H9 (cell line): ENCODE data around the gene RAB11FIP5. TPM values are rescaled to one million over a fixed set of nuclear protein-coding genes. Genes with fewer than 3 reads are reported as not detected.

Experiments
- DNase-seq: peaks from one replicate; pipeline ENCODE4 v3.0.0-alpha.2; 2017
- H2AFZ ChIP-seq: one replicate; pipeline ENCODE4 v1.6.1; 2013; ENCODE audit warnings: mild to moderate bottlenecking, low read length, control low read depth, moderate library complexity
- H2AK5ac ChIP-seq: 2 replicates; pipeline ENCODE4 v1.6.1; 2013; ENCODE audit warnings: low read length, control low read depth, mixed read lengths; ENCODE audit not compliant: insufficient read length
- H2BK120ac ChIP-seq: one replicate; pipeline ENCODE4 v1.6.1; 2013; ENCODE audit warnings: low read depth, mild to moderate bottlenecking, low read length, control low read depth, inconsistent platforms; ENCODE audit not compliant: poor library complexity, severe bottlenecking
- H2BK12ac ChIP-seq: 2 replicates; pipeline ENCODE4 v1.6.1; 2013; ENCODE audit warnings: low read length, control low read depth, mixed read lengths, low read depth; ENCODE audit not compliant: insufficient read length
- H2BK15ac ChIP-seq: 2 replicates; pipeline ENCODE4 v1.6.1; 2013; ENCODE audit warnings: low read depth, low read length, control low read depth
- H2BK20ac ChIP-seq: one replicate; pipeline ENCODE4 v1.6.1; 2013; ENCODE audit warnings: low read depth, mild to moderate bottlenecking, low read length, control low read depth, inconsistent platforms; ENCODE audit not compliant: poor library complexity, severe bottlenecking
- H2BK5ac ChIP-seq: 2 replicates; pipeline ENCODE4 v1.6.1; 2013; ENCODE audit warnings: low read length, control low read depth, mixed read lengths; ENCODE audit not compliant: insufficient read length
- H3K14ac ChIP-seq: 2 replicates; pipeline ENCODE4 v1.6.1; 2013; ENCODE audit warnings: low read length, control low read depth; ENCODE audit not compliant: insufficient read depth
- H3K18ac ChIP-seq: 2 replicates; pipeline ENCODE4 v1.6.1; 2013; ENCODE audit warnings: low read depth, mild to moderate bottlenecking, mixed read lengths, low read length, control low read depth; ENCODE audit not compliant: insufficient read length
- H3K23ac ChIP-seq: 2 replicates; pipeline ENCODE4 v1.6.1; 2013; ENCODE audit warnings: low read length, control low read depth, mixed read lengths, low read depth; ENCODE audit not compliant: insufficient read length
- H3K23me2 ChIP-seq: 2 replicates; pipeline ENCODE4 v1.6.1; 2013; ENCODE audit warnings: low read depth, mild to moderate bottlenecking, mixed read lengths, low read length, control low read depth; ENCODE audit not compliant: insufficient read length, poor library complexity, severe bottlenecking
- H3K27ac ChIP-seq: 2 replicates; pipeline ENCODE4 v1.5.1; 2013; ENCODE audit warnings: low read length, control low read depth, mixed read lengths, low read depth; ENCODE audit not compliant: insufficient read length
- H3K27me3 ChIP-seq: 2 replicates; pipeline ENCODE4 v1.6.1; 2013; ENCODE audit warnings: low read length, control low read depth, inconsistent platforms; ENCODE audit not compliant: insufficient read depth
- H3K4ac ChIP-seq: 2 replicates; pipeline ENCODE4 v1.6.1; 2013; ENCODE audit warnings: low read depth, mild to moderate bottlenecking, control low read depth, inconsistent platforms, low read length, moderate library complexity
- H3K4me1 ChIP-seq: 2 replicates; pipeline ENCODE4 v1.6.1; 2013; ENCODE audit warnings: low read length, control low read depth, inconsistent platforms; ENCODE audit not compliant: insufficient read depth
- H3K4me2 ChIP-seq: 2 replicates; pipeline ENCODE4 v1.6.1; 2013; ENCODE audit warnings: low read length, control low read depth, mixed read lengths; ENCODE audit not compliant: insufficient read length, insufficient read depth
- H3K56ac ChIP-seq: 2 replicates; pipeline ENCODE4 v1.6.1; 2013; ENCODE audit warnings: low read depth, mild to moderate bottlenecking, mixed read lengths, low read length, control low read depth; ENCODE audit not compliant: insufficient read length
- H3K79me1 ChIP-seq: 2 replicates; pipeline ENCODE4 v1.6.1; 2013; ENCODE audit warnings: low read depth, mild to moderate bottlenecking, moderate library complexity, low read length, control low read depth, inconsistent platforms; ENCODE audit not compliant: insufficient read depth, poor library complexity, severe bottlenecking
- H3K79me2 ChIP-seq: 2 replicates; pipeline ENCODE4 v1.6.1; 2013; ENCODE audit warnings: low read length, control low read depth, inconsistent platforms; ENCODE audit not compliant: insufficient read depth
- H3K9ac ChIP-seq: 2 replicates; pipeline ENCODE4 v1.6.1; 2013; ENCODE audit warnings: low read length, control low read depth, mixed read lengths; ENCODE audit not compliant: insufficient read length; ENCODE audit errors: extremely low read depth
- H3K9me3 ChIP-seq: one replicate; pipeline ENCODE4 v1.6.1; 2013; ENCODE audit warnings: low read depth, low read length, inconsistent platforms; ENCODE audit not compliant: control insufficient read depth
- H3T11ph ChIP-seq: one replicate; pipeline ENCODE4 v1.6.1; 2013; ENCODE audit warnings: mild to moderate bottlenecking, low read length, control low read depth, inconsistent platforms
- H4K20me1 ChIP-seq: one replicate; pipeline ENCODE4 v1.6.1; 2013; ENCODE audit not compliant: control insufficient read depth, insufficient read length, insufficient read depth
- H4K5ac ChIP-seq: 2 replicates; pipeline ENCODE4 v1.6.1; 2013; ENCODE audit warnings: low read depth, mild to moderate bottlenecking, mixed read lengths, low read length, control low read depth; ENCODE audit not compliant: insufficient read length
- H4K8ac ChIP-seq: replicated peaks from 2 replicates; pipeline ENCODE4 v1.6.1; 2013; ENCODE audit warnings: low read length, control low read depth, mixed read lengths, low read depth; ENCODE audit not compliant: insufficient read length
- H4K91ac ChIP-seq: 2 replicates; pipeline ENCODE4 v1.6.1; 2013; ENCODE audit warnings: low read depth, mild to moderate bottlenecking, moderate library complexity, mixed read lengths, low read length, control low read depth; ENCODE audit not compliant: insufficient read length
- H3K27ac Mint-ChIP-seq, 3 experiments: 2 replicates in 2 of 3; 3 replicates in 1 of 3; pipeline ENCODE4 v1.8.0; 2020 to 2021; ENCODE audit warnings: mixed read lengths in 3 of 3, mild to moderate bottlenecking in 1 of 3, moderate library complexity in 1 of 3
- H3K27me3 Mint-ChIP-seq: 2 replicates; pipeline ENCODE4 v1.8.0; 2021; ENCODE audit warnings: low read depth, mild to moderate bottlenecking, moderate library complexity, mixed read lengths
- H3K36me3 Mint-ChIP-seq, 3 experiments: 2 replicates in 2 of 3; 3 replicates in 1 of 3; pipeline ENCODE4 v1.8.0; 2020 to 2021; ENCODE audit warnings: low read depth in 3 of 3, mixed read lengths in 3 of 3; ENCODE audit not compliant: insufficient read depth in 1 of 3
- H3K4me1 Mint-ChIP-seq, 2 experiments: 2 replicates each; pipeline ENCODE4 v1.8.0; 2020; ENCODE audit warnings: mixed read lengths in 2 of 2
- H3K4me3 Mint-ChIP-seq, 2 experiments: 2 replicates in 1 of 2; 3 replicates in 1 of 2; pipeline ENCODE4 v1.8.0; 2020 to 2021; ENCODE audit warnings: mild to moderate bottlenecking in 2 of 2, mixed read lengths in 2 of 2, moderate library complexity in 1 of 2
- H3K9me3 Mint-ChIP-seq, 2 experiments: 2 replicates in 1 of 2; 3 replicates in 1 of 2; pipeline ENCODE4 v1.8.0; 2020; ENCODE audit warnings: mild to moderate bottlenecking in 2 of 2, mixed read lengths in 2 of 2, moderate library complexity in 1 of 2
- CTCF ChIP-seq: fragments of 200-600 bp; sonication (generic); conservative IDR thresholded peaks from 3 replicates; pipeline ENCODE4 v1.8.0; 2021; ENCODE audit warnings: antibody characterized with exemption, mild to moderate bottlenecking
- WGBS: extraction: QIAGEN DNeasy Blood & Tissue Kit; methylation state at CpG from one replicate; pipeline ENCODE4 v1.1.7; 2013; ENCODE audit warnings: missing lambda C conversion rate, low lambda C conversion rate, mixed read lengths; ENCODE audit not compliant: insufficient read length; ENCODE audit errors: extremely low coverage; 5-methylcytosine and 5-hydroxymethylcytosine counted together
- total RNA-seq: library from RNA; stranded (reverse); gene quantifications from 2 replicates; pipeline ENCODE4 v1.2.1, GENCODE V29; 2021

Gene RAB11FIP5
- total RNA-seq, 1 experiment from 2014 or later, result 7.1 TPM

- no peak overlapping the region for H3K27ac Mint-ChIP-seq
- WGBS, result no CpG with 5 or more reads among the region's 3 CpGs
These were observed 19.1 kb upstream of the RAB11FIP5 start for GRCh38 chr2:73131807-73132206.

More at GRCh38 chr2:73131807-73132206, 19.1 kb upstream of the RAB11FIP5 start:
- no peak for DNase-seq
- H3K4me1 ChIP-seq, result no peaks in the 10 kb centered on the region
- no peak overlapping the region for H3K27ac ChIP-seq
- no peak overlapping the region for H4K91ac ChIP-seq
- H3K27me3 ChIP-seq, result no peaks in the 10 kb centered on the region
- Mint-ChIP-seq H3K27me3 (peaks cover 8% of the 10 kb centered on the region), H3K4me1 (peaks cover 0 to 2% of the 10 kb centered on the region in 2 experiments; a peak in 2 of 4 replicates), H3K9me3 (no peaks in the 10 kb centered on the region), H3K36me3 (no peaks in the 10 kb centered on the region), H3K4me3 (no peak overlapping the region)
- no peak overlapping the region for H2BK15ac ChIP-seq
- no peak overlapping the region for H4K8ac ChIP-seq
- no peak overlapping the region for H4K5ac ChIP-seq
- no peak overlapping the region for H3K23ac ChIP-seq
- no peak overlapping the region for H2AK5ac ChIP-seq
- no peak overlapping the region for H2BK5ac ChIP-seq
- H3K56ac ChIP-seq, result no peak overlapping the region
- no peak for TF ChIP-seq CTCF
- H3K18ac ChIP-seq, result no peak overlapping the region
- H2BK20ac ChIP-seq, result no peak overlapping the region
- no peaks in the 10 kb centered on the region for H3K79me1 ChIP-seq
- no peak overlapping the region for H3K4ac ChIP-seq
- H2AFZ ChIP-seq, result no peak overlapping the region
- H3K79me2 ChIP-seq, result no peaks in the 10 kb centered on the region
- H3K14ac ChIP-seq, result no peak overlapping the region
- no peak overlapping the region for H2BK120ac ChIP-seq
- no peak overlapping the region for H3T11ph ChIP-seq
- no peaks in the 10 kb centered on the region for H3K23me2 ChIP-seq
- no peak overlapping the region for H3K9ac ChIP-seq
- no peak overlapping the region for H2BK12ac ChIP-seq
- no peaks in the 10 kb centered on the region for H4K20me1 ChIP-seq
- no peaks in the 10 kb centered on the region for H3K9me3 ChIP-seq
- H3K4me2 ChIP-seq, result no peak overlapping the region
